ENCODE measurements around the gene NOX5.

NOX5 gene

GRCh38 chr15:69092159-69092558 is 77.7 kb downstream of the NOX5 start:
- H3K4me1 Mint-ChIP-seq, result no peaks in the 10 kb centered on the region
- peaks cover 2% of the 10 kb centered on the region for H3K9me3 Mint-ChIP-seq
- H3K4me3 Mint-ChIP-seq, result no peak overlapping the region
- no peaks in the 10 kb centered on the region for H3K36me3 Mint-ChIP-seq
- DNase-seq (ENCODE audit: low spot score in 2 of 2), result no peak
- no peak for ATAC-seq (ENCODE audit: low read depth)
- H3K27me3 Mint-ChIP-seq, result peaks cover 34% of the 10 kb centered on the region
- no peak overlapping the region for H3K27ac Mint-ChIP-seq

DNA sequence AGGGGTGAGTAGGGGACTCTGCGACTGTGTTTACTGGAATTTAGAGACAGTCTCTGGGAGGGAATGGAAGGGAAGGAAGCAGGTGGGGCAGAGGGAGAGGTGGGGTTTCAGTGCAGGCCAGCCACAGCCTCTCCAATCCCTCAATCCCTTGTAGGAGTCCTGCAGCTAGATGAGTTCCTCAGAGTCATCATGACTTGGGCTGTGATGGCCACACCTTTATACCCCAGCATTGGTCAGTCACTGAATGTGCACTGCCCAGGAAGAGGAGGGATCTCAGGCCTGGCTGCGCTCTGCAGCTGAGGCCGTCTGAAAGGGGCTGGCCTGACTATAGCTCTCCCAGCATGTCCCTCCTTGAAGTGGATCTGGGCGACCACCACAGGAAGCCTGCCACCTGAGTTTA is 78.6 kb downstream of the NOX5 start:
- H3K36me3 Mint-ChIP-seq, result no peaks in the 10 kb centered on the region
- no peaks in the 10 kb centered on the region for H3K4me1 Mint-ChIP-seq
- H3K27me3 Mint-ChIP-seq, result peaks cover 27% of the 10 kb centered on the region
- H3K4me3 Mint-ChIP-seq, result no peak overlapping the region
- DNase-seq (ENCODE audit: low spot score in 2 of 2) (no peak), ATAC-seq (ENCODE audit: low read depth) (no peak)
- H3K27ac Mint-ChIP-seq, result no peak overlapping the region
- H3K9me3 Mint-ChIP-seq, result peaks cover 2% of the 10 kb centered on the region

DNA sequence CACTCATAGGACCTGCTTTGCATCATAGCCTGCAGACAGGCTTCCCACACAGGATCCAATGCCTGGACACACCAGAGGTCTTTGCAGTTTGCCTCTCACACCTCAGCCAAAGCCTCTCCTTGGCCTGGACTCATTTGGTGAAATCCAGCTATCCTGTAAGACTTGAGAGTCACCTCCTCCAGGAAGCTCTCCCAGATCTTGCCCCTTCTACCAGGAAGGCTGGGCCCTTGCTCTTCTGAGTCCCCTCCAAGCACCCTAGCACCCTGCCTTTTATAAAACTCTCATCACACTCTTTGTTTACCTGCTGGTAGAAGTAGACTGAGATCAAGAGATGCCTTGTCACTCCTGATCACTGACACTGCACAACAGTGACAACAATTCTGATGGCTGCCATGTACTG is 79.1 kb downstream of the NOX5 start:
- Mint-ChIP-seq H3K27me3 (peaks cover 26% of the 10 kb centered on the region), H3K4me3 (no peak overlapping the region), H3K27ac (no peak overlapping the region), H3K9me3 (peaks cover 2% of the 10 kb centered on the region), H3K4me1 (no peaks in the 10 kb centered on the region), H3K36me3 (no peaks in the 10 kb centered on the region)
- ATAC-seq (ENCODE audit: low read depth), result no peak
- DNase-seq (ENCODE audit: low spot score in 2 of 2), result no peak

DNA sequence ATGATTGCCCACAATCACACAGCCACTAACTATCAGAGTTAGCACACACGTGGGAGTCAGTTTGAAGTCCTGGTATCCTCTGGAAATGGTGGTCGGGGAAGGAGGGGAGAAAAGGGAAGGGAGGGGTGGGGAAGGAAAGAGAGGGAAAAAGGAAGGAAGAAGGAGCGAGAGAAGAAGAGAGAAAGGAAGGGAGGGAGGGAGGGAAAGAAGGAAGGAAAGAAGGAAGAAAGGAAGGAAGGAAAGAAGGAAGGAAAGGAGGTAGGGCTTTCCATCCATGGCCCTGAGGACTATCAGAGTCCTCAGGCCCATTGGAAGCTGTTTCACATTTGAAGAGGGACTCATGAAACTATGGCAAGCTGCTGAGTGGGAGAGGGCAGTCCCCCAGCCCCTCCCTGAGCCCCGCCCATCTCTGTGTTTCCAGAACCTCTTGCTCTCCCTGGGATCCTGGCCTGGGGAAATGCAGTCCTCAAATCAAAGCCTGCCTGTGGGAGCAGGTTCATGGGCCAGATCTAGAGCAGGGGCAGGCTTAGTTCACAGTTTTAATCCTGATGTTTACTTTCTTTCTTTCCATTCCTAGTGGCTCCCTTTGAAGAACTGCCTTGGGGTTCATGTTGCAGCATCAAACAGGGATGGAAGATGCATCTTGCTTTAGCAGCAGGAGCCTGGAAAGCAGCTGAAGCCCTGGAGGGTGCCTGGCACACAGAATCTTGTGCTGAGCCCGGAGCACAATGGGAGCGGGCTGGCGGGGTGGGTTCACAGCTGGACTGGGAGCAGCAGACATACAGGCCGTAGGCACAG is 79.8 kb downstream of the NOX5 start:
- Mint-ChIP-seq H3K9me3 (peaks cover 2% of the 10 kb centered on the region), H3K4me1 (no peaks in the 10 kb centered on the region), H3K4me3 (no peak overlapping the region), H3K36me3 (no peaks in the 10 kb centered on the region), H3K27me3 (peaks cover 24% of the 10 kb centered on the region), H3K27ac (no peak overlapping the region)
- no peak for DNase-seq (ENCODE audit: low spot score in 2 of 2)
- no peak for ATAC-seq (ENCODE audit: low read depth)

DNA sequence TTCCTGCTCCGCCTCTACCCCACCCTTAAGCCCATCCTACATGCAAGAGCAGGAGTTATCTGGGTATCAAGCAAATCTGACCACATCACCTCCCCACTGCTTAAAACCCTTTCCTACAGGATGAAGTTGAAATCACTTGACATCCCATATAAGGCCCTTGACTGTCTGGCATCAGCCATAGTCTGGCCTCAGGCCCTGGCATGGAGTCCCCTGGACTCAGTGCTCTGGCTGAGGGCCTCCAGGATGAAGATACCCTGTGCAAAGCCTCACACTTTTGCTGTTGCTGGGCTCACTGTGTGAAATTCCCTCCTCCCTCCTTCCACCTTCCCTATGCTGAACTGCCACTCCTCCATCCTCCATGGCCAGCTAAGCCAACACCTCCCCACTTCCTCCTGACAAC is 80.8 kb downstream of the NOX5 start:
- peaks cover 3% of the 10 kb centered on the region for H3K4me1 Mint-ChIP-seq
- H3K27ac Mint-ChIP-seq, result no peak overlapping the region
- peaks cover 2% of the 10 kb centered on the region for H3K9me3 Mint-ChIP-seq
- ATAC-seq (ENCODE audit: low read depth) (no peak), DNase-seq (ENCODE audit: low spot score in 2 of 2) (no peak)
- H3K4me3 Mint-ChIP-seq, result no peak overlapping the region
- H3K36me3 Mint-ChIP-seq, result no peaks in the 10 kb centered on the region
- peaks cover 17% of the 10 kb centered on the region for H3K27me3 Mint-ChIP-seq

DNA sequence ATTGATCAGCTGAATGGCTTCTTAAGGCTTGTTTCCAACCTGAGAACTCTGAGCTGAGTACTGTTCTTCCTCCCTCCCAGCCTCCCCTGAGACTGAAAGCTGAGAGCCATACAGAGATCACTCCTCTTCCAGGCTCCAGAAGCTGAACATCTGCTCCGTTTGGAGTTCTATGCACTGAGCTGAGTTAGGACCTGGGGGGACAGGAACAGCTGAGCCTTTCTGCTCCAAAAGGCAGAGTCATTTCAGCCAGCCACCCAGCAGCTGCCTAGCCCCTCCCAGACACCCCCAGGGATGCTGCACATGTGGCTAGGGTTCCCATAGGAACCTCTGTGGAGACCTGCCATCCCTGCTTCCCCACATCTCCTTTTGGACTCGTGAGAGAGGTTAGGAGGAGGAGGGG is 81.7 kb downstream of the NOX5 start:
- no peak for DNase-seq (ENCODE audit: low spot score in 2 of 2)
- H3K36me3 Mint-ChIP-seq, result no peaks in the 10 kb centered on the region
- H3K4me3 Mint-ChIP-seq, result no peak overlapping the region
- H3K27ac Mint-ChIP-seq, result no peak overlapping the region
- H3K9me3 Mint-ChIP-seq, result peaks cover 2% of the 10 kb centered on the region
- H3K27me3 Mint-ChIP-seq, result peaks cover 15% of the 10 kb centered on the region
- ATAC-seq (ENCODE audit: low read depth), result no peak
- peaks cover 3% of the 10 kb centered on the region for H3K4me1 Mint-ChIP-seq

DNA sequence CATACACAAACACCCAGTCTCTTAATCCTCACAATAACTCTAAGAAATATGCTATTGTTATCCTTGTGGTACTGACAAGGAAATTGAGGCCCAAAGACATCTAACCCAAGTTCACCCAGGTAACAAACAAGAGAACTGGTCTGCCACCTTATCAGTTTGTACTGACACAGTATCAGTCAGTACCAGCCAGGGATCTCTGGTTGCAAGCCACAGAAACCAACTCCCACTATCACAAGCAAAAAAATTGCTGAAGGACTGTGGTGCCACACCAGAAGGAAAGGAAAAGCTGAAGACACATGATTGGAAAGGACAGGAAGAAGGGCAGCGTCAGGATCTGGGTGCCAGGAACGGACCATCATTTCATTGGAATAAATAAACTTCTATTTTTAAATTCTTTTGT is 82.1 kb downstream of the NOX5 start:
- Mint-ChIP-seq H3K36me3 (no peaks in the 10 kb centered on the region), H3K27me3 (peaks cover 15% of the 10 kb centered on the region), H3K4me3 (no peak overlapping the region), H3K9me3 (peaks cover 2% of the 10 kb centered on the region), H3K27ac (no peak overlapping the region), H3K4me1 (peaks cover 3% of the 10 kb centered on the region)
- ATAC-seq (ENCODE audit: low read depth) (no peak), DNase-seq (ENCODE audit: low spot score in 2 of 2) (no peak)

- Mint-ChIP-seq H3K9me3 (peaks cover 2% of the 10 kb centered on the region), H3K36me3 (no peaks in the 10 kb centered on the region)
Observed at GRCh38 chr15:69098771-69099170, 84.3 kb downstream of the NOX5 start.

DNA sequence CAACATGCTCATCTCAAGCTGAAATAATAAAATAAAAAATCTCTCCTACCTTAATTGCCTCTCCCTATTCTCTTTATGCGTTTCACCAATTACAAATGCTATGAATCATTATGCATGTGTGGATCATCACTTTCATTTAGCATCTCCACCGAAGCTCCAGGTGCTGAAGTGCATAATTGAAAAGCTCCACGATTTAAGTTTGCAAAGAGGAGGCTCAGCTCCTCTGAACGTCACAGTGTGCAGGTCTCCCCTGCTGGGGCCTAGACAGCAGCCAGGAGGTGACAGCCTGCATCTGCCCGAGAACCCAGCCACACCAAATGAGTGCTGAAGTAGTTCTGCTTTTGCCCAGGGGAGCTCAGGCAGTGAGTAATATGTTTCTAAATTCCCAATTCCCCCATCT is 85.4 kb downstream of the NOX5 start:
- no peak for DNase-seq (ENCODE audit: low spot score in 2 of 2)
- H3K27ac Mint-ChIP-seq, result no peak overlapping the region
- H3K9me3 Mint-ChIP-seq, result peaks cover 2% of the 10 kb centered on the region
- peaks cover 10% of the 10 kb centered on the region for H3K27me3 Mint-ChIP-seq
- no peaks in the 10 kb centered on the region for H3K36me3 Mint-ChIP-seq
- no peak for ATAC-seq (ENCODE audit: low read depth)
- H3K4me1 Mint-ChIP-seq, result peaks cover 3% of the 10 kb centered on the region
- H3K4me3 Mint-ChIP-seq, result no peak overlapping the region

More at GRCh38 chr15:69098771-69099170, 84.3 kb downstream of the NOX5 start:
- ATAC-seq (ENCODE audit: low read depth) (no peak), DNase-seq (ENCODE audit: low spot score in 2 of 2) (no peak)
- Mint-ChIP-seq H3K4me1 (peaks cover 3% of the 10 kb centered on the region), H3K27me3 (peaks cover 14% of the 10 kb centered on the region), H3K4me3 (no peak overlapping the region), H3K27ac (no peak overlapping the region)

- no peaks in the 10 kb centered on the region for H3K36me3 Mint-ChIP-seq
- DNase-seq (ENCODE audit: low spot score in 2 of 2) (no peak), ATAC-seq (ENCODE audit: low read depth) (no peak)
- no peak overlapping the region for H3K4me3 Mint-ChIP-seq
- H3K27me3 Mint-ChIP-seq, result peaks cover 11% of the 10 kb centered on the region
- H3K4me1 Mint-ChIP-seq, result peaks cover 3% of the 10 kb centered on the region
- H3K27ac Mint-ChIP-seq, result no peak overlapping the region
- H3K9me3 Mint-ChIP-seq, result peaks cover 2% of the 10 kb centered on the region
Observed at GRCh38 chr15:69100821-69101220, 86.3 kb downstream of the NOX5 start.

- ATAC-seq (ENCODE audit: low read depth) (no peak), DNase-seq (ENCODE audit: low spot score in 2 of 2) (no peak)
- Mint-ChIP-seq H3K9me3 (no peaks in the 10 kb centered on the region), H3K4me3 (no peak overlapping the region), H3K27ac (no peak overlapping the region), H3K27me3 (peaks cover 9% of the 10 kb centered on the region), H3K36me3 (no peaks in the 10 kb centered on the region), H3K4me1 (peaks cover 3% of the 10 kb centered on the region)
Observed at GRCh38 chr15:69104050-69104750, 89.7 kb downstream of the NOX5 start.

DNA sequence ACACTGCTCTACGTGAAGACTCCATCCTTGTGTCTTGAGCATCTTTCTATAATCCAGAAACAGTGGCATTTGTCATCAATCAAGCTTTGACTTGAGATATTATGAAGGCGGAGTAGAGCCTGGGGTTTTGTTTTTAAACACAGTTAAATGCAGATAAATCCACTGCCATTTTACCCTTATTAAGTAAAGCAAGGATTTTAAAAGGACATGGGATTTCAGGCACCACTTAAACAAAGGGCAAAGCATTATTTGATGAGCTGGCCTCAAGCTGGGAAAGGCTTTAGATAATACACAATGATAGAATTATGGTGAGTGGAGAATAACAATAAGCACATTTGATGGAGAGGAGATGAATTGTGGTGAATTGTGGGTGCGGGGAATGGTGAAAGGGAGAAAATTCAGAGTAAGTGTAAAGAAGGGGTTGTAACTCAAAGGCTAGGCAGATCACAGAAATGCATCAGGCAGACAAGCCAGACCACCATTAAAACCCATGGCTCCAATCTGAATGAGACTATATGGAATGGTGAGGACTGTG is 91.0 kb downstream of the NOX5 start:
- Mint-ChIP-seq H3K4me3 (no peak overlapping the region), H3K9me3 (no peaks in the 10 kb centered on the region), H3K27ac (no peak overlapping the region), H3K4me1 (no peaks in the 10 kb centered on the region), H3K36me3 (no peaks in the 10 kb centered on the region), H3K27me3 (peaks cover 9% of the 10 kb centered on the region)
- DNase-seq (ENCODE audit: low spot score in 2 of 2), result no peak
- no peak for ATAC-seq (ENCODE audit: low read depth)

DNA sequence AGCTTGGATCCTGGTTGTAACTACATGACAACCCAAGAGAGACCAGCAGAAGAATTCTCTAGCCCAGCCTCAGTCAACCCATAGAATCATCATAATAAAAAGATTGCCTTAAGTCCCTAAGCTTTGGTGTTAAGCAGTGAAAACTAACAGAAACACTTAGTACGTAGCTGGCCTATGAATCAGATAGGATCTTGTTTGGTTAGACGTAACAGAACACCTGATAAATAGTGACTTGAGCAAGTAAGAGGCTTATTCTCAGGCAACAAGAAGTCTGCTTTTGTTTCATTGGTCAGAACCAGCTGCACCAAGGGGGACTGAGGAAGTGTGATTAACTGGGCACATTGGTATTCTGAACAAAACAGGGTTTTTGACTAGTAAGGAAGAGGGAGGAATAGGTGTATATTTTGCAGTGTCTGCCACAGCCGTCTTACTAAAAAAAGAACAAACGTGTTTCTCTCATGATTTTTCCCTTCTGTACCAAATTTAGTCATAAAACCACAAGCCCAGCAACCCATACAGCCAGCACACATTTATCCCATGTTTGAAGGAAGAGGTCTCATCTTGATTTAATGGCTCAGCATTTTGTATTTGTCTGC is 92.6 kb downstream of the NOX5 start:
- H3K27ac Mint-ChIP-seq, result no peak overlapping the region
- peaks cover 11% of the 10 kb centered on the region for H3K27me3 Mint-ChIP-seq
- DNase-seq (ENCODE audit: low spot score in 2 of 2) (no peak), ATAC-seq (ENCODE audit: low read depth) (no peak)
- no peaks in the 10 kb centered on the region for H3K9me3 Mint-ChIP-seq
- no peaks in the 10 kb centered on the region for H3K36me3 Mint-ChIP-seq
- H3K4me3 Mint-ChIP-seq, result no peak overlapping the region
- H3K4me1 Mint-ChIP-seq, result no peaks in the 10 kb centered on the region
